SW 1271 (cell line): Measurements from ENCODE around the gene PRTG.
"Not testable (repeated sequence)": the region's sequence is repeated elsewhere in the genome, so short reads cannot be mapped to it uniquely, and the experiment has no call there.

ENCODE experiments used
- DNase-seq, 2 experiments: peaks; one replicate each; lab custom pipeline; 2025; lab: John Stamatoyannopoulos, UW

Gene PRTG

DNA sequence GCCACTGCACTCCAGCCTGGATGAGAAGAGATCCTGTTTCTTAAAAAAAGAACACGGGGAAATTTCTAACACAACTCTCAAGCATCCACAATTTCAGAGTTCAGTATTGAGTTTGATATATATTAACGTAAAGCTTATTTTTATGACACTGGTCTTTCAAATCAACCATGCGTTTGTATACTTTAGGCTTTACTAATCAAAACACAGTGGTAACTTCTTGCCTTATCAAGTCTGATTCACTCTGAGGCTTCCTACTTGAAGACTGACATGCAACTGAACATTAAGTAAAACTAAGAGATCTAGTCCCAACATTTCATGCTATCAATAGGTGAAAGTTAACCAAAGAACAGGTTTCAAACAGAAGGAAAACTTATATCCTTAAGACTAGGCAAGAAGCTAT is 46.7 kb downstream of the PRTG start:
- DNase-seq: no peak

DNA sequence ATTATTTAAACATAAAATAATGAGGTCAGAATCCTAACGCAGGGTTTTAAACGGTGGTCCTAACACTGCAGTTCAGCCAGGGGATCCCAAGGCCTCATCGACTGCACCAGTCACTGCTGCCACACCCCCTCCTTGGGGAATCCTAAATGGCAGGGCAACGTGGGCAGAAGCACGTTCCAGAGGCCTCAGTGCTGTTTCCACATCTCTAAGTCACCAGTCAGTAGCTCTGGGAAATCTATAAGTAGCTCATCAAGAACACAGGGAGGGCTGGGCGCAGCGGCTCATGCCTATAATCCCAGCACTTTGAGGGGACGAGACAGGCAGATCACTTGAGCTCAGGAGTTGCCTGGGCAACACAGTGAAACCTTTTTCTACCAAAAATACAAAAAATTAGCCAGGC is 47.5 kb downstream of the PRTG start:
- DNase-seq: no peak

DNA sequence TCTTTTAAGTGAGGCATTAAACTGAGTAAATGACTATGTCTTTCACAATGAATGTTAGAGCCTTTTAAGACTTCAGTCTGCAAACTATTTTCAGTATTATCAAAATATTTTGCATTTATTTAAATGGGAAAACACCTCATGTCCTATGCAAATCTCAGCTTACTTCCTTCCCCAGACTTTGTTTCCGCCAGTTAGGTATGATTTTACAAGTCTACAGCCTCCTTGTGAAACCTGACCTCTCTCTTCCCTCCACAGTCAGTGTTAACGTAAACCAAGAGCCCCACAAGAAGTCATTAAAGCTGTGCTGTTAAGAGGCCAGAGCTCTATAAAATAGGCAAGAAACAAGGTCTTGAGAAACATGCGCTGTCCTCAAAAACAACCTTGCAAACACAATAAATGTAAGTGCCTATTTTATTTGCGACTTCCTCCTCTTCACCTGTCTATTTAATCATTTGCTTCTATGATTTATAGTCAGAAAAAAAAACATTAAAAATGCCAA is 48.3 kb downstream of the PRTG start:
- DNase-seq: no peak

- DNase-seq: not testable (repeated sequence)
Observed at GRCh38 chr15:55693116-55693515, 49.8 kb downstream of the PRTG start.

DNA sequence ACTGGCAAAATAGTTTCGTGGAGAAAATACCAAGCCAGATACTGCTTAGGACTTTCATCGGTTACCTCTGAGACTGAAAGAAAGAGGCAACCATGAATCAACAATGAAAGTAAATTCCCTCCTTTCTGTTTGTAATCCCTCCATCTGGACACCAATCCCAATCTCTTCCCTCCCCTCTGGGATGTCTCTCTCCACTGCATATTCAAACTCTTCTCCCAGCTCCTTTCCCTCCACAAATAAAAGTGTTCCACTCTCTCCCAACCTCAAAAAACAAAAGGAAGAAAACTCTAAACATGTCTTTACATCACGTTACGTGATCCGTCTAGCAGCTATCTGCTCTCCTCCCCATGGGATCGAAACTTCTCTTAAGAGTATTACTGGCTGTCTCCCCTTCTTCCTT is 55.2 kb downstream of the PRTG start:
- no peak for DNase-seq

DNA sequence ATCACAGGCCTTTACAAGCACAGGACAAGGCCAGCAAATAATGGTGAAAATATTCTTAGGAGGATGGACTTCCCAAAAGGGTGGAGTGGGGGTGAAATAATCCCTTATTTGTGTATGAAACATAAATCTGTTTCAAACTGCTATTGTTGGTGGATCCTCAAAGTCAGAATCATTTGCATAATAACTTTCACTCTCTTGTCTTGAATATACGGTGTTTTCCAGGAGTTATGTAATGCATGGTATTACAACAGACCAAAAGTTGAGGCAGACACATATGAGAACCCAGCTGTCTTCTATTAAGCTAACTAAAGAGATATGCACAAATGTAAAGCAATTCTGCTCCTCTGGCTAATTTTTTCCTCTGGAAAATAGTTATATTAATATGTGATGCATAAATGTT is 57.7 kb downstream of the PRTG start:
- DNase-seq: no peak

- no peak for DNase-seq
Observed at GRCh38 chr15:55683376-55683775, 59.6 kb downstream of the PRTG start.

DNA sequence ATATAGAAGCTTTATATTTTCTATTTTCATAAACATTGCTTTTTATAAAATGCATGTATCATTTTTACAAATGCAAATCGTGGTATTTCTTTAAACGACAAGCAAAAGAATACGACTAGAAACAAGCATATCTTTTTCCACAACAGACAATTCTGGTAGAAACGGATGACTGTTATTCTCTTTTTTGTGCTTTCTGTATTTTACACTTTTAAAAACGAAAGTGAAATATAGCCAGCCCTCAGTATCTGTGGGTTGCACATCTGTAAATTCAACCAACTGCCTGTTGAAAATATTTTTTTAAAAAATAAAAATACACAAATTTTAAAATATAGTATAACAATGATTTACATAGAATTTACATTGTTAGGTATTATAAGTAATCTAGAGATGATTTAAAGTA is 61.3 kb downstream of the PRTG start:
- no peak for DNase-seq

- DNase-seq: no peak
Observed at GRCh38 chr15:55676507-55676906, 66.4 kb downstream of the PRTG start.

GRCh38 chr15:55673287-55673686 is 69.7 kb downstream of the PRTG start:
- no peak for DNase-seq

DNA sequence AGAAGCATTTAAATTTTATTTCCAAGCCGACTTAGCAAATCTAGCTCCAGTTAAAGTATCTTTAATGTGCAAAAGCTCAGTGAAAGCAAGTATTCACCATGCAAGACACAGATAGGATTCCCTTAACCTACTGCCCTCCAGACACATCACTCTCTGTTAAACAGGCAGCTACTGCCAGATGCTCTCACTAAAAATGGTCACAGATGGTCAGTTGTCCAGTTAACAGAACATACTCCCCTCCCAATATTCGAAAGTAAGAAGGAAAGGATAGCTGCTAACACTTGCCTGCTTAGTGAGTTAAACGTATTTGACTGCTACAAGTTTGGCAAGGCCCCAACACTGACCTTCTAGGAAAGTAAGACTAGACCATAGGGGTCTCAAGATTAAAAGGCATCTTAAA is 73.7 kb downstream of the PRTG start:
- no peak for DNase-seq

DNA sequence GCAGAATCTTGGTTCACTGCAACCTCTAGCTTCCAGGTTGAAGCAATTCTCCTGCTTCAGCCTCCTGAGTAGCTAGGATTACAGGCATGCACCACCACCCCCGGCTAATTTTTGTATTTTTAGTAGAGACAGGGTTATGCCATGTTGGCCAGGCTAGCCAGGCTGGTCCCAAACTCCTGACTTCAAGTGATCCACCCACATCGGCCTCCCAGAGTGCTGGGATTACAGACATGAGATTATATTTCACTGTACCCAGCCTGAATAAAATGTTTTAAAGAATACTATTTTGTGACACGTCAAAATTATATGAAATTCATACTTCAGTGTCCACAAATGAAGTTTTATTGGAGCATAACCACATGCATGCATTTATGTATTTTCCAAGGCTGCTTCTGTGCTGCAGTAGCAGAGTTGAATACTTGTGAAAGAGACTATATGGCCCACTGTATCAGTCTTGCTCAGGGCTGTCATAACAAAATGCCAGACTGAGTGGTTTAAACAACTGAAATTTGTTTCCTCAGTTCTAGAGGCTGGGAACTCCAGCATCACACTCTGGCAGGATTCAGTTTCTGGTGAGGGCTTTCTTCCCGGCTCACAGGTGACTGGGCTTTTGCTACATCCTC is 77.2 kb downstream of the PRTG start:
- DNase-seq: no peak

DNA sequence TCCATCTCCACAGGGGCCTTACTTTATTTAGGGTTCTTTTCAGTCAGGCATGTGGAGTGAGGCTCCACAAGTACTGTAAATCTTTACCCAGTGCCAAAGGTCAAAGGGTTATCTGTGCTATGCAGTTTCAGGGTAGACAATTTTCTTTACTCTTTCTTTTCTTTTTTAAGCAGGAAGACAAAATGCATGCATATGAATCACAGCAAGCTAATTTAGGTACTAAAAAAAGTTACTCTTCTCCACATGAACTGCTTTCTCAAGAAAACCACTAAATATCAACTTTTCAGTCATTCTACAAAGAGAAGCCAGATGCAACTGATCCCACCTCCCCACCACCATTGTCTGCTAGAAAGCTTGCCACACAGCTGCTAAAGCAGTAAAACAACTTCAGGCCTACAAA is 81.5 kb downstream of the PRTG start:
- DNase-seq: no peak

DNA sequence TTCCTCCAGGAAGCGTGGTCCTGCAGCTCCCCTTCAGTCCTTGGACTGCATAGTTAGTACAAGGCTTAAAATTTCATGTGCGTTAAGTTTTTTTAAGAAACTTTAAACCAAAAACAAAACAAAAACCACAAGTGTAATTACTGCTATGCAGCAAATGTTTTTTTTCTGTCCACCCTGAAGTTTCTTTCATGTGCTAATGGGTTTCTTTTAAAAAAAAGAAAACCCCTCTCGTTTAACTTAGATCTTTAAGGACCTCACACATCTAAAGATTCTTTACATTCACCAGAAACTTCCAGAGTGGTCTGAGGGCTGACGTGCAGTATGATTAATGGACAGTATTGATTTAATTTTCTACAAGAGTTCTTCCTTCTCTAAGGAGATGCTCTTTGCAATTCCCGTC is 82.8 kb downstream of the PRTG start:
- DNase-seq: no peak

DNA sequence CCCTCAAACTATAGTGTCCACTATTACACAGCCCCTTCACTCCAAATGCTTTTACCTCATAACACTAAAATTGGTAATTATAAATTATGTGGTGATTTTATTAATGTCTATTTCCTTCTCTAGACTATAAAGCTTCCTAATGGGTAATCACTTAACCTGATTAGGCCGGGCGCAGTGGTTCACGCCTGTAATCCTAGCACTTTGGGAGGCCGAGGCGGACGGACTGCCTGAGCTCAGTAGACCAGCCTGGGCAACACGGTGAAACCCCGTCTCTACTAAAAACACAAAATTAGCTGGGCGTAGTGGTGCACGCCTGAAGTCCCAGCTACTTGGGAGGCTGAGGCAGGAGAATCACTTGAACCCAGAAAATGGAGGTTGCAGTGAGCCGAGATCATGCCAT is 83.5 kb downstream of the PRTG start:
- no peak for DNase-seq

- DNase-seq: no peak
Observed at GRCh38 chr15:55658886-55659285, 84.1 kb downstream of the PRTG start.

GRCh38 chr15:55654561-55655031 is 88.4 kb downstream of the PRTG start:
- DNase-seq: no peak

DNA sequence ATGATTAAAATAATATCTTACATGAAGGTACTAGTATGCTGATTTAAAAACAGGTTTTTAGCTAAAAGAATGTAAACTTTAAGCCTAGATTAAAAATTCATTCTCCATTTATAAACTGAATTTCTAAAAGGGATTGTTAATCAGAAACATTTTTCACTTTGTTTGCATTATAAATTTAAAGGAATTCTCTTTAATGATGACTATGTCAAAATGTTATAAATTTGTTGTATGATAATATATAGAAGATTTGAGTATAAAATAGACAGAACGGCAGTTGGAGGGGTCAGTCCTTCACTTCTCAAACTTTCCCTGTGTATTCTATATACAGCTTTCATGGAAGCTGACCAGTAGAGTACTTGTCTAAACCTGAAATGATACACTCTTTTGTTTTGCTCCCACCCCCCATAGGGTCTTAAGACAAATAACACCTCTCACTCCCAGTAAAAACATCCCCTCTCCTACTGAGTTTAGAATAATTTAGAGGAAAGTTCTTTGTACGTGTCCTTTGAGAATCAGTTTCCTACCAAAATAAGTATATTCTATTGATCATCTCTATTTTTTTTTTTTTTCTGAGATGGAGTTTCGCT is 90.0 kb downstream of the PRTG start:
- DNase-seq: no peak

DNA sequence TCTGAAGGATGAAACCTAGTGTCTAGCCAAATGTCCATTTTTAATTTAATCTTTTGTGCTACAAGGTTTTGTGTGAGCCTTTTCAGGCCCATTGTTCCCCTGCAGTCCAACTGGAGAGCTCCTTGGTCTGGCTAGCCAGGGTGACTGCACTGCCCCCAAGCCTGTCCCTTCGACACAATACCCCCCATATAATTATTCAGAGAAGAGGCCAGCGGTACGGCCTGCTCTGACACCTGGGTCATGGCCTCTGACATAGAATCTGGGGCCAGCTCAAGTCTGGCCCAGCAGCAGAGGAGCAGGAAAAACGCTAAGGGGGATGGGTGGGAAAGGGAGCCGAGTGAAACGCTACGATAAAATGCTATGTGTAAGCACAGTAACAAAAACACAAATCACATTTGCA is 90.6 kb downstream of the PRTG start:
- no peak for DNase-seq

DNA sequence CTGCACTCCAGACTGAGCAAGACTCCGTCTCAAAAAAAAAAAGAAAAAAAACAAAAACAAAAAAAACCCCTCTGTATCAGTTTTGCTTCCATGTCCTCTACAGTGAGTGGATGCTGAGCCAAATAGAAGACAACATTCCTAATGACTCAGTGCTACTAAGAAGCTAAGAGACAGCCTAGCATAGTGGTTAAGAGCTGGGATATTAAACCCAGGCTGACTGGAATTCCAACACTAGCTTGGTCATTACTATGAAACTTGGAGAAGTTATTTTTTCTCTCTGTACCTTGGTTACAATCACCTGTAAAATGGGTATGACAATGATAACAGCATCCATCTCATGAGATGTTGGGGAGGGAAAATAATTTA is 93.9 kb downstream of the PRTG start:
- DNase-seq: peak; percentile 2 to 17

DNA sequence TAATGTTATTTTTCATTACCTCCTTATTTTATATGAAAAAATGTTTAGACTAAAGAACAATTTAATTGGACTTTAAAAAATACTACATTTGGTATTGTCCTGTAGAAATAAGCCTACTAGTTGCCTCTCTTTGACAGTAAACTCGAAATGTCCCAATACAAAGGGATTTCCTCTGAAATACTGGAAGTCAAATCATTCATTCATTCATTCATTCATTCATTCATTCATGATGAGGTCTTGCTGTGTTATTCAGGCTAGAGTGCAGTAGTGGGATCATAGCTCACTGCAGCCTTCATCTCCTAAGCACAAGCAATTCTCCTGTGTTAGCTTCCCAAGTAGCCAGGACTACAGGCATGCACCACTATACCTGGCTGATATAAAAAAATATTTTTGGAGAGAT is 104.2 kb downstream of the PRTG start:
- DNase-seq: no peak

DNA sequence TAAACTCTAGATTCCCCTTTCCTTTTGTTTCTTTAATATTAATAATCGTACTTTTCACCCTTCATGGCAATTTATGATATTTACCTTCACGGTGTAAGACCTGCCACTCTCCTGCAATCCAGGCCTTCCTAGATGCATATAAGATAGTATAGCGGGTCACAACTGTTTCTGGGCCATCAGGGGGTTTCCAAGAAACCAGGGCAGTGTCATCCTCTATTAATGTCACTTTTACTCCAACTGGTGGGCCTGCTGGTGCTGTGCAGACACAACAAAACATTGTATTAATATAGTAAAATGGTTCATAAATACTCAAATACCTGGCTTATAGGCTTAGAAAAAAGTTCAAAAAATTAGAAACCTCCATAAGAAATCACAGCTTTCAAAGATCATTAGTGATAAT is 105.9 kb downstream of the PRTG start:
- DNase-seq: no peak

- no peak for DNase-seq
Observed at GRCh38 chr15:55633731-55634130, 109.2 kb downstream of the PRTG start.

GRCh38 chr15:55632434-55632833 is 110.5 kb downstream of the PRTG start:
- no peak for DNase-seq
